Upper lobe of left lung (tissue), 6 donors: ENCODE results near the gene F7. TPM values are rescaled to one million over a fixed set of nuclear protein-coding genes. Genes with fewer than 3 reads are reported as not detected.

ENCODE experiments used
- ATAC-seq, 2 donors: fragments of 200-7000 bp; cut with Tn5 transposase; one replicate each; pipeline ENCODE4 v1.9.1; 2022; ENCODE audit warnings: mild to moderate bottlenecking in 2 of 2, moderate library complexity in 2 of 2; ENCODE audit not compliant: low FRiP score in 2 of 2
- DNase-seq, 2 donors: peaks; one replicate each; pipeline ENCODE4 v3.0.0-alpha.2; 2019 to 2020
- H3K27ac ChIP-seq, 4 donors: fragments of 200-600 bp; sonication (generic); one replicate each; pipeline ENCODE4 v1.5.1; 2016 to 2019
- H3K27me3 ChIP-seq, 4 donors: fragments of 200-600 bp; sonication (generic); one replicate each; pipeline ENCODE4 v1.5.1; 2017 to 2019
- H3K36me3 ChIP-seq, 4 donors: fragments of 200-600 bp; sonication (generic); one replicate each; pipeline ENCODE4 v1.5.1; 2016 to 2019
- H3K4me1 ChIP-seq, 4 donors: fragments of 200-600 bp; sonication (generic); one replicate each; pipeline ENCODE4 v1.5.1; 2018 to 2019
- H3K4me3 ChIP-seq, 4 donors: fragments of 200-600 bp; sonication (generic); one replicate each; pipeline ENCODE4 v1.5.1; 2017 to 2019; ENCODE audit warnings: mild to moderate bottlenecking in 2 of 4, moderate library complexity in 1 of 4
- H3K9me3 ChIP-seq, 4 donors: fragments of 200-600 bp; sonication (generic); one replicate each; pipeline ENCODE4 v1.5.1; 2018 to 2019
- CTCF ChIP-seq, 6 experiments: fragments of 450-650 bp in 4 of 6; fragments of 200-600 bp in 2 of 6; sonication (generic) in 2 of 6; IDR thresholded peaks; one replicate each; pipeline ENCODE4 v1.5.1; 2016 to 2019; ENCODE audit warnings: antibody characterized with exemption in 6 of 6
- EP300 ChIP-seq, 4 donors: sonication (generic); formaldehyde crosslinking; IDR thresholded peaks; one replicate each; pipeline ENCODE4 v1.5.1; 2017; ENCODE audit warnings: antibody characterized with exemption in 4 of 4, control low read depth in 2 of 4
- POLR2A ChIP-seq, 4 donors: fragments of 450-650 bp; IDR thresholded peaks; one replicate each; pipeline ENCODE4 v1.5.1; 2016 to 2017; ENCODE audit warnings: antibody characterized with exemption in 4 of 4, mild to moderate bottlenecking in 2 of 4
- POLR2AphosphoS5 ChIP-seq, 2 donors: sonication (generic); formaldehyde crosslinking; IDR thresholded peaks; one replicate each; pipeline ENCODE4 v1.5.1; 2017; ENCODE audit warnings: antibody characterized with exemption in 2 of 2
- WGBS, 2 donors: methylation state at CpG; one replicate each; pipeline ENCODE4 v1.1.5; 2017 to 2018; 5-methylcytosine and 5-hydroxymethylcytosine counted together
- total RNA-seq, 6 donors: library from RNA; depleted of rRNA in 4 of 6; stranded (reverse); fragments of >200 nt in 4 of 6; gene quantifications; one replicate each; pipeline versions ENCODE4 v1.1.0 to v1.2.1, GENCODE V29; 2016 to 2021
- donor health status: DM: no; HTN: no; CAD: no; lungs with moderate emphysema.
- donor health status: DM: no; HTN: yes; CAD: no; lungs with severe emphysema.

F7 gene
- total RNA-seq, 6 donors from 2014 or later, result 0.20 TPM; not detected in 5

- WGBS, 2 donors, result 17 to 28% methylated on average over 35 to 53 of the region's 60 CpGs
- DNase-seq, result peak; percentile 36 to 89
- ATAC-seq, result peak; percentile 42 to 64
Observed at GRCh38 chr13:113152984-113153809, 47.6 kb downstream of the F7 start.

DNA sequence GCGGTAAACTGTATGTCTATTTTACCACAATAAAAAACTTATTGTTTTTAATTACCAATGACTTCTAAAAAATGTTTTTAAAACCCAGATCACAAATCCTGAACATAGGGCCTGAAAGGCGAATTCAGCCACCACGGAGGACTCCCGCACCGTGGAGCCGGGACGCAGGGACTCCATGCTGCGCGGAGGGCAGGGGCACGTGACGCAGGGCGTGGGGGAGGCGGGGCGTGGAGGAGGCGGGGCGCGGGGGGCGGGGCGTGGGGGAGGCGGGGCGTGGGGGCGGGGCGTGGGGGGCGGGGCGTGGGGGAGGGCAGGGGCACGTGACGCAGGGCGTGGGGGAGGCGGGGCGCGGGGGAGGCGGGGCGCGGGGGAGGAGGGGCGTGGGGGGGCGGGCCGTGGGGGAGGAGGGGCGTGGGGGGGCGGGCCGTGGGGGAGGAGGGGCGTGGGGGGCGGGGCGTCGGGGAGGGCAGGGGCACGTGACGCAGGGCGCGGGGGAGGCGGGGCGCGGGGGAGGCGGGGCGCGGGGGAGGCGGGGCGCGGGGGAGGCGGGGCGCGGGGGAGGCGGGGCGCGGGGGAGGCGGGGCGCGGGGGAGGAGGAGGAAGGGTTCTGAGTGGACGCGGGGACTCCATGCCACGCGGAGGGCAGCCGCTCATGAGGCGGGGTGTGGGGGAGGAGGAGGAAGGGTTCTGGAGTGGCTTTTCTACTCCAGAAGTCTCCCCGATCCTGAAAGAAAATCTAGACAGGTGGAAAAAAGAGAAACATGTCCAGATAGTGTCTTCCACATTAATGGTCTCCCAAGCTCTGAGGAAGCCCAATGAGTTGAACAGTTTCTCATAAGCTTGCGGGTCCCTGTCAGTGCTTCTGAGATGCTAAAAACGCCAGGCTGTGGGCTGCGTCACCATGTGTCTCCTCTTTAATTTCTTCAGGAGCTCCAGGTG, 48.5 kb downstream of the F7 start:
- Histone ChIP-seq H3K27me3 (no peaks in the 10 kb centered on the region), H3K36me3 (no peaks in the 10 kb centered on the region), H3K4me3 (peak overlapping the region; percentile 18 to 54 (median 45)), H3K27ac (peak overlapping the region; percentile 47 to 75 (median 62)), H3K9me3 (no peaks in the 10 kb centered on the region), H3K4me1 (peaks cover 10 to 23% (median 15%) of the 10 kb centered on the region in 4 donors)
- peak; percentile 73 to 93 for DNase-seq
- peak; percentile 81 to 89 for ATAC-seq
- TF ChIP-seq EP300 (IDR thresholded peaks at IDR 0.05) (no peak), CTCF (IDR thresholded peaks at IDR 0.05) (no peak), POLR2A (IDR thresholded peaks at IDR 0.05) (peak in 2 of 4 donors; percentile 33 to 64), POLR2AphosphoS5 (IDR thresholded peaks at IDR 0.05) (peak; percentile 73 to 81)
- WGBS, 2 donors, result 9% methylated on average over 15 to 21 of the region's 76 CpGs

More at GRCh38 chr13:113152984-113153809, 47.6 kb downstream of the F7 start:
- Histone ChIP-seq H3K4me1 (peaks cover 10 to 23% (median 15%) of the 10 kb centered on the region in 4 donors), H3K27me3 (no peaks in the 10 kb centered on the region), H3K4me3 (peak overlapping the region; percentile 18 to 54 (median 45)), H3K9me3 (no peaks in the 10 kb centered on the region), H3K36me3 (no peaks in the 10 kb centered on the region), H3K27ac (peak overlapping the region; percentile 47 to 75 (median 62))
- TF ChIP-seq POLR2A (IDR thresholded peaks at IDR 0.05) (no peak), CTCF (IDR thresholded peaks at IDR 0.05) (no peak), EP300 (IDR thresholded peaks at IDR 0.05) (no peak), POLR2AphosphoS5 (IDR thresholded peaks at IDR 0.05) (no peak)

DNA sequence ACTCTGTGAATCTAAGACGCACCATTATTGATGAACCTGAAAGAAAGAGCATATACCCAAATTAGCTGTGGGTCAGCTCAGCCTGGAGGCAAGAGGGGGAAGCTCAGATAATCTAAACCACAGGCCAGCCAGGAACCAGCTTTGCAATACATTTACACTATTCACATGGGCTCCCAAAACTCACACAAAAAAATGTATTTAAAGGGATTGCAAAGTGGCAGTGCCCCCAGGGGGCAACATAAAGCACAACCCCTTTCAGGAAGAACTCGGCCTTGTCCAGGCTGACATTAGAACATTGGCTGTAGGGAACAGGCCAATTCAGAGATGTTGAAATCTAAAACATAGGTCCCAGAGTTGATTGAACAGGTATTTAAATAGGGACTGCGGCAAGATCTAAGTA, 49.6 kb downstream of the F7 start:
- Histone ChIP-seq H3K27ac (no peak overlapping the region), H3K36me3 (no peaks in the 10 kb centered on the region), H3K9me3 (no peaks in the 10 kb centered on the region), H3K4me3 (no peak overlapping the region), H3K27me3 (no peaks in the 10 kb centered on the region), H3K4me1 (peaks cover 10 to 23% (median 15%) of the 10 kb centered on the region in 4 donors)
- no peak for ATAC-seq
- WGBS, 2 donors, result 84 to 96% methylated on average over 3 of the region's 3 CpGs
- no peak for DNase-seq
- TF ChIP-seq POLR2AphosphoS5 (IDR thresholded peaks at IDR 0.05) (no peak), EP300 (IDR thresholded peaks at IDR 0.05) (no peak), CTCF (IDR thresholded peaks at IDR 0.05) (no peak), POLR2A (IDR thresholded peaks at IDR 0.05) (no peak)

- DNase-seq (no peak), ATAC-seq (no peak)
- H3K4me3 ChIP-seq, result no peak overlapping the region
- H3K9me3 ChIP-seq, result no peaks in the 10 kb centered on the region
- H3K27ac ChIP-seq, result no peak overlapping the region
- no peak for TF ChIP-seq EP300 (IDR thresholded peaks at IDR 0.05)
- no peak for TF ChIP-seq CTCF (IDR thresholded peaks at IDR 0.05)
- TF ChIP-seq POLR2A (IDR thresholded peaks at IDR 0.05), result no peak
- no peak for TF ChIP-seq POLR2AphosphoS5 (IDR thresholded peaks at IDR 0.05)
- H3K36me3 ChIP-seq, result no peaks in the 10 kb centered on the region
- 91 to 92% methylated on average over 8 to 9 of the region's 9 CpGs for WGBS, 2 donors
- H3K27me3 ChIP-seq, result peaks cover 0 to 3% (median 0%) of the 10 kb centered on the region in 4 donors
- H3K4me1 ChIP-seq, result peaks cover 10 to 23% (median 15%) of the 10 kb centered on the region in 4 donors
Observed at GRCh38 chr13:113155982-113156655, 50.5 kb downstream of the F7 start.
